Activated B cell treated with CpG ODN at 0.5 μM for 24 hours (primary cell): ENCODE data around the gene SLC22A6. TPM values are rescaled to one million over a fixed set of nuclear protein-coding genes. Genes with fewer than 3 reads are reported as not detected.

ENCODE experiments used
- ATAC-seq: fragments of 200-7000 bp; cut with Tn5 transposase; one replicate; pipeline ENCODE4 v1.10.0; 2021; ENCODE audit warnings: low read depth, mild to moderate bottlenecking, moderate library complexity
- CTCF ChIA-PET: fragments of 350-600 bp; sonication (Branson Sonifier 250); formaldehyde crosslinking; loops from one replicate; lab custom pipeline; 2021; ENCODE audit warnings: antibody characterized with exemption; lab: Charles Lee
- POLR2A ChIA-PET: fragments of 350-600 bp; sonication (Branson Sonifier 250); formaldehyde crosslinking; loops from one replicate; lab custom pipeline; 2021; ENCODE audit warnings: antibody characterized with exemption; lab: Charles Lee
- DNase-seq: peaks from one replicate; pipeline ENCODE4 v3.0.0; 2022
- H3K27ac Mint-ChIP-seq: one replicate; pipeline ENCODE4 v1.8.0; 2020; ENCODE audit warnings: mixed read lengths
- H3K27me3 Mint-ChIP-seq: one replicate; pipeline ENCODE4 v1.8.0; 2021; ENCODE audit warnings: mixed read lengths
- H3K36me3 Mint-ChIP-seq: one replicate; pipeline ENCODE4 v1.8.0; 2021; ENCODE audit warnings: low read depth, mixed read lengths
- H3K4me1 Mint-ChIP-seq: one replicate; pipeline ENCODE4 v1.8.0; 2021; ENCODE audit warnings: mixed read lengths
- H3K4me3 Mint-ChIP-seq: one replicate; pipeline ENCODE4 v1.8.0; 2020; ENCODE audit warnings: mild to moderate bottlenecking, mixed read lengths
- H3K9me3 Mint-ChIP-seq: one replicate; pipeline ENCODE4 v1.8.0; 2020; ENCODE audit warnings: mixed read lengths
- intact Hi-C: fragments of 100-400 bp; cut with micrococcal nuclease; formaldehyde crosslinking; loops from one replicate; pipeline ENCODE4 v1.15.1; 2024
- total RNA-seq: library from RNA; stranded (reverse); gene quantifications from 2 replicates; pipeline ENCODE4 v1.2.3, GENCODE V29; 2022
- TF ChIP-seq, protein P1 (sequence below): fragments of 200-600 bp; IDR thresholded peaks from one replicate; pipeline ENCODE4 v1.8.0; 2022; ENCODE audit warnings: antibody characterized with exemption, mild to moderate bottlenecking

SLC22A6 gene
- total RNA-seq, 1 donor from 2014 or later: not detected

GRCh38 chr11:62961017-62961570 is 23.7 kb downstream of the SLC22A6 start:
- TF ChIP-seq, protein P1, sequence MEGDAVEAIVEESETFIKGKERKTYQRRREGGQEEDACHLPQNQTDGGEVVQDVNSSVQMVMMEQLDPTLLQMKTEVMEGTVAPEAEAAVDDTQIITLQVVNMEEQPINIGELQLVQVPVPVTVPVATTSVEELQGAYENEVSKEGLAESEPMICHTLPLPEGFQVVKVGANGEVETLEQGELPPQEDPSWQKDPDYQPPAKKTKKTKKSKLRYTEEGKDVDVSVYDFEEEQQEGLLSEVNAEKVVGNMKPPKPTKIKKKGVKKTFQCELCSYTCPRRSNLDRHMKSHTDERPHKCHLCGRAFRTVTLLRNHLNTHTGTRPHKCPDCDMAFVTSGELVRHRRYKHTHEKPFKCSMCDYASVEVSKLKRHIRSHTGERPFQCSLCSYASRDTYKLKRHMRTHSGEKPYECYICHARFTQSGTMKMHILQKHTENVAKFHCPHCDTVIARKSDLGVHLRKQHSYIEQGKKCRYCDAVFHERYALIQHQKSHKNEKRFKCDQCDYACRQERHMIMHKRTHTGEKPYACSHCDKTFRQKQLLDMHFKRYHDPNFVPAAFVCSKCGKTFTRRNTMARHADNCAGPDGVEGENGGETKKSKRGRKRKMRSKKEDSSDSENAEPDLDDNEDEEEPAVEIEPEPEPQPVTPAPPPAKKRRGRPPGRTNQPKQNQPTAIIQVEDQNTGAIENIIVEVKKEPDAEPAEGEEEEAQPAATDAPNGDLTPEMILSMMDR: no peak
- CTCF ChIA-PET: no interaction called here
- Mint-ChIP-seq H3K36me3 (no peaks in the 10 kb centered on the region), H3K27me3 (peaks cover 41% of the 10 kb centered on the region), H3K4me1 (no peaks in the 10 kb centered on the region), H3K9me3 (no peaks in the 10 kb centered on the region), H3K4me3 (no peak overlapping the region), H3K27ac (no peak overlapping the region)
- ATAC-seq (no peak), DNase-seq (no peak)
- intact Hi-C loops: no loop called here
- POLR2A ChIA-PET: no interaction called here

GRCh38 chr11:62959422-62959980 is 25.3 kb downstream of the SLC22A6 start:
- H3K4me1 Mint-ChIP-seq: no peaks in the 10 kb centered on the region

DNA sequence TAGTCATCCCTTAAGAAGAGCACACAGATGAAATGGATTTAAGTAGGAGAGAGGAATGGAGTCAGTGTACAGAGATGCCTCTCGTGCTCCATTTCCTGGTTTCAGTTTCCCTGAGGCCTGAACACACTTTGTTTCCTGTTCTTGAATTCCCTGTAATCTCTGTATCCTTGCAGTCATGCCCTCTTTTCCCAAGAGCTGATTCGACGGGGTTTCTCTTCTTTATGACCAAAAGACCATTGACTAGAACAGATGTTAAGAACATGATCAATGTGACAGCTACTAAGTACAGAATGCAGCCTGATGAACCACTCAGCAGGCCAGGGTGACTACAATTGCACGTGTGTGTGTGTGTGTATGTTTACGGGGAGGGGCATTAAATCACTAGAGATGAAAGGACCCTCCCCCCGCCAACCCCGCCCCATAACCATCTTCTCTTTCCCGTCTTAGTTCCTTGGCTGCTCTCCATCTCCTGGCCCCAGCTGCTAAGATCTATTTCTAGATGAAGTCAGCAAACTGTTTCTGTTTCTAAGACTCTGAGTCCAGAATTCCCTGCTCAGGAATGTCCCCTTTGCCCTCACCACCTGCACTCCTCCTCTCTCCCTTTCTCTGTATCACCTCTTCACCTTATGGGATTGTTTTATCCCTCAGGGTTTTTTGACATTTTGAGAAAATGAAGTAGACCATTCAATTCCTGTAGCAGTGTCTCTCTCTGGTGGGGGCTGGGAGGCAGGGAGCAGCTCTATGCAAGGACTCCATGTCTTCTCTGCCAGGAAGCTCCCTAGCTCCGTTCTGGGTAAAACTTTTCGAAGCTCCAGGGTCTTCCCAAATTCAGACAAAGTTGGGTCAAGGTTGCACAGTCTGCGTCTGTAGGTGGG is 26.0 kb downstream of the SLC22A6 start:
- H3K27ac Mint-ChIP-seq: no peak overlapping the region
- TF ChIP-seq, protein P1: no peak
- no peak for DNase-seq
- intact Hi-C loops: no loop called here
- POLR2A ChIA-PET: no interaction called here
- no peaks in the 10 kb centered on the region for H3K36me3 Mint-ChIP-seq
- CTCF ChIA-PET: no interaction called here
- no peak for ATAC-seq
- no peak overlapping the region for H3K4me3 Mint-ChIP-seq
- H3K9me3 Mint-ChIP-seq: no peaks in the 10 kb centered on the region
- no peaks in the 10 kb centered on the region for H3K4me1 Mint-ChIP-seq
- peaks cover 38% of the 10 kb centered on the region for H3K27me3 Mint-ChIP-seq

More at GRCh38 chr11:62959422-62959980, 25.3 kb downstream of the SLC22A6 start:
- no peak for DNase-seq
- Mint-ChIP-seq H3K36me3 (no peaks in the 10 kb centered on the region), H3K27me3 (peaks cover 35% of the 10 kb centered on the region), H3K27ac (no peak overlapping the region), H3K4me3 (no peak overlapping the region), H3K9me3 (no peaks in the 10 kb centered on the region)
- CTCF ChIA-PET: no interaction called here
- intact Hi-C loops: no loop called here
- no peak for ATAC-seq
- POLR2A ChIA-PET: no interaction called here
- TF ChIP-seq, protein P1: no peak

DNA sequence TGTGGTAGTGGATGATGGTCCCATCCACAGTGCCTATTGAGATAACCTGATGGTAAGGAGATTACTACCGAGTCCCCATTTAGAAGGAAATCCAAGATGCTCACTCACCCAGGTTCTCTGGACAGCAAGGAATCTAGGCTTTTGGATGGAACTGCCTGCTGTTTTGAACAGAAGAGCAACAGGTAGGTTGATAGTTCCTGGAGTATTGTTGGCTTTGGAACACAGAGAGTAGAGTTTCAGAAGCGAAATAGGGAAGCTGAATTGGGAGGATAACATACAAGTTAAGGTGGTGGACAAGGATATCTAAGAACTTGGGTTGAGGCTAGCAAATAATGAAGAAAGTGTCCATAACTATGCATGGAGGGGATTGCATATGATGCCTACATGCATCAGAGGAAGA is 27.6 kb downstream of the SLC22A6 start:
- no peaks in the 10 kb centered on the region for H3K4me1 Mint-ChIP-seq
- DNase-seq (no peak), ATAC-seq (no peak)
- ChIA-PET CTCF (no interaction called here), POLR2A (no interaction called here)
- H3K4me3 Mint-ChIP-seq: no peak overlapping the region
- TF ChIP-seq, protein P1: no peak
- intact Hi-C loops: no loop called here
- H3K27me3 Mint-ChIP-seq: peaks cover 34% of the 10 kb centered on the region
- H3K27ac Mint-ChIP-seq: no peak overlapping the region
- no peaks in the 10 kb centered on the region for H3K36me3 Mint-ChIP-seq
- H3K9me3 Mint-ChIP-seq: no peaks in the 10 kb centered on the region

- DNase-seq (no peak), ATAC-seq (no peak)
- TF ChIP-seq, protein P1: no peak
- H3K36me3 Mint-ChIP-seq: no peaks in the 10 kb centered on the region
- CTCF ChIA-PET: no interaction called here
- H3K27ac Mint-ChIP-seq: no peak overlapping the region
- H3K4me3 Mint-ChIP-seq: no peak overlapping the region
- POLR2A ChIA-PET: no interaction called here
- H3K9me3 Mint-ChIP-seq: no peaks in the 10 kb centered on the region
- H3K4me1 Mint-ChIP-seq: no peaks in the 10 kb centered on the region
- intact Hi-C loops: no loop called here
- peaks cover 35% of the 10 kb centered on the region for H3K27me3 Mint-ChIP-seq
Observed at GRCh38 chr11:62954478-62954877, 30.3 kb downstream of the SLC22A6 start.
